Bronchial epithelial cell (primary cell): ENCODE measurements around the gene GAB4. TPM values are rescaled to one million over a fixed set of nuclear protein-coding genes. Genes with fewer than 3 reads are reported as not detected.

Experiments used
- DNase-seq: peaks from one replicate; pipeline ENCODE4 v3.0.0-alpha.2; 2010; ENCODE audit warnings: low read depth
- FAIRE-seq: peaks from 2 replicates; lab custom pipeline; 2011; peaks lifted over from hg19 to GRCh38; lab: Jason Lieb, UNC
- H3K27me3 ChIP-seq: 2 replicates; pipeline ENCODE4 v1.5.1; 2011; ENCODE audit warnings: low read length; ENCODE audit not compliant: control insufficient read depth, insufficient read depth
- H3K36me3 ChIP-seq: 2 replicates; pipeline ENCODE4 v1.5.1; 2011; ENCODE audit warnings: low read length; ENCODE audit not compliant: control insufficient read depth, insufficient read depth
- H3K4me3 ChIP-seq: 2 replicates; pipeline ENCODE4 v1.5.1; 2011; ENCODE audit warnings: mild to moderate bottlenecking, low read depth, low read length, control low read depth
- total RNA-seq: library from RNA; depleted of rRNA; stranded (reverse); fragments of >200 nt; gene quantifications from 2 replicates; pipeline ENCODE4 v1.2.1, GENCODE V29; 2014
- TF ChIP-seq, protein P1 (sequence below): IDR thresholded peaks from 2 replicates; pipeline ENCODE4 v1.5.1; 2011; ENCODE audit warnings: mild to moderate bottlenecking, moderate library complexity, low read length, control low read depth, inconsistent platforms; ENCODE audit not compliant: insufficient read depth, severe bottlenecking

The GAB4 gene
- total RNA-seq, 1 donor from 2014 or later: not detected

DNA sequence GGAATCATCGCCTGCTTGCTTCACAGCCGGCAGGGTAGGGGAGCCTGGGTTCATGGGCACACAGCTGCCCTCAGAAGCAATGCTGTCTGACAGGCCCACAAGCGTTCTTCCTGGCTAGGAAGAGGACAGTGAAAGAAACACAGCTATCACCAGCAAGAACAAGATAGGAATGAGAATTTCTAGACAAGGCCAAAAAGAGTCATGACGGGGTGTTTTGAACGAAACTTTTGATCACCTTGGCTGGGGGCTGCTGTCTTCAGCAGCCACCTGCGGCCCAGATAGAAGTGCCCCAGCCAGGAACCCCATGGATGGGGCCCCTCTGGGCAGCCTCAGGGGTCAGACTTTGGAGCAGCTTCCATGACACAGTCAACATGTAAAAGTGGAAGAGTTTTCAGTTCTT, 41.8 kb downstream of the GAB4 start:
- H3K36me3 ChIP-seq: no peaks in the 10 kb centered on the region
- TF ChIP-seq, protein P1, sequence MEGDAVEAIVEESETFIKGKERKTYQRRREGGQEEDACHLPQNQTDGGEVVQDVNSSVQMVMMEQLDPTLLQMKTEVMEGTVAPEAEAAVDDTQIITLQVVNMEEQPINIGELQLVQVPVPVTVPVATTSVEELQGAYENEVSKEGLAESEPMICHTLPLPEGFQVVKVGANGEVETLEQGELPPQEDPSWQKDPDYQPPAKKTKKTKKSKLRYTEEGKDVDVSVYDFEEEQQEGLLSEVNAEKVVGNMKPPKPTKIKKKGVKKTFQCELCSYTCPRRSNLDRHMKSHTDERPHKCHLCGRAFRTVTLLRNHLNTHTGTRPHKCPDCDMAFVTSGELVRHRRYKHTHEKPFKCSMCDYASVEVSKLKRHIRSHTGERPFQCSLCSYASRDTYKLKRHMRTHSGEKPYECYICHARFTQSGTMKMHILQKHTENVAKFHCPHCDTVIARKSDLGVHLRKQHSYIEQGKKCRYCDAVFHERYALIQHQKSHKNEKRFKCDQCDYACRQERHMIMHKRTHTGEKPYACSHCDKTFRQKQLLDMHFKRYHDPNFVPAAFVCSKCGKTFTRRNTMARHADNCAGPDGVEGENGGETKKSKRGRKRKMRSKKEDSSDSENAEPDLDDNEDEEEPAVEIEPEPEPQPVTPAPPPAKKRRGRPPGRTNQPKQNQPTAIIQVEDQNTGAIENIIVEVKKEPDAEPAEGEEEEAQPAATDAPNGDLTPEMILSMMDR: no peak
- DNase-seq (no peak), FAIRE-seq (no peak)
- no peaks in the 10 kb centered on the region for H3K27me3 ChIP-seq
- no peak overlapping the region for H3K4me3 ChIP-seq

GRCh38 chr22:16965560-16965959, 42.5 kb downstream of the GAB4 start:
- H3K4me3 ChIP-seq: no peak overlapping the region
- FAIRE-seq (no peak), DNase-seq (no peak)
- TF ChIP-seq, protein P1: no peak
- H3K36me3 ChIP-seq: no peaks in the 10 kb centered on the region
- no peaks in the 10 kb centered on the region for H3K27me3 ChIP-seq

DNA sequence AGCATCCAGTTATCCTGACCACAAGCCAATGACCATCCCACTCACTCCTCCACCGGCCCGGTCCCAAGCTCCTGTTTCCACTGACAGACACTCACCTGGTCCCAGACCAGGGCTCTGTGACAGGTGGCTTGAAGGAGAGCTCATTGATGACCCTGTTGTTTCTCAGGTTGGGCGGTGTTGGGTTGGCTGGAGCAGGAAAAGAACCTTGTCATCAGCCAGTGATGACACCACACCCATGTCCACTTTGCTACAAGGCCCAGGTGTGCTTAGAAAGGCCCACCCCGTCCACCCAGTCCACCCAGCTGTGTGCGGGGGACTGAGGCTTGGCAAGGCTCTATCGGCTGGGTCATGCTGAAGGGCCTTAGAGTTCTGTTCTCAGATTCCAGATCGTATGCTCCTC, 42.9 kb downstream of the GAB4 start:
- TF ChIP-seq, protein P1: no peak
- H3K4me3 ChIP-seq: no peak overlapping the region
- H3K27me3 ChIP-seq: no peaks in the 10 kb centered on the region
- FAIRE-seq (no peak), DNase-seq (no peak)
- H3K36me3 ChIP-seq: no peaks in the 10 kb centered on the region

GRCh38 chr22:16964366-16964765, 43.7 kb downstream of the GAB4 start:
- Histone ChIP-seq H3K4me3 (no peak overlapping the region), H3K36me3 (no peaks in the 10 kb centered on the region), H3K27me3 (no peaks in the 10 kb centered on the region)
- DNase-seq (no peak), FAIRE-seq (no peak)
- TF ChIP-seq, protein P1: no peak

DNA sequence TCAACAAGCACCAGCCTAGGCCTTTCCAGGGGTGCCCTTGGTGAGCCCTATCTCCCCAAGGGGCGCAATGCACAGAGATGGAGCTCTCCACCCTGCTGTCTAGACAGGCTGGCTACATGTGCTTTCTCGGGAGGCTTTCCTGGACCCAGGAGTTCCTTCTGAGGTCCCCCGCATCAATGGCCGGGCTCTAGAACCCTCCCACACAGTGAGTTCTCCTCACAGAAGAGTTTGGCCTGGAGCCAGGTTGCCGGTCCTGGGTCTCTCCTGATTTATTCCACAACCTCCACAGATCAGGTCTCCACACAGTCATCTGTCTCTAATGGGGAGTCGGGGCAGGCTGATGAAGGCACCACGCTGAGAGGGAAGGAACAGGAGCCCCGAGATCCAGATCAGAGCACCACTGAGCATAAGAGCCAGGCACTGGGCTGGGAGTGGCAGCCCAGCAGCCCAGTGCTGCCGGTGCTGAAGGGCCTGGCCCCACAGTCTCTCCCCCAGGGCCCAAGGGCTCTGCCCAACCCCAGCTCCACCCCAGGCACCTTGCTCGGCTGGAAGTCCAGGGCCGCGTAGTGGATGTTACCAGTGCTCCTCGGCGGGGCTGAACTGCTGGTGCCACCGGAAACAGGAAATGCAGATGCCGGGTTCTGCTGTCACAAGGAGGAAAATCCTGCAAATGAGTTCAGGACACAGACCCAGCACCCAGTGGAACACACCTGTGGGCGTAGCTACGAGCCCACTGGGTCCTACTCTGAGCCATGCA, 44.7 kb downstream of the GAB4 start:
- no peaks in the 10 kb centered on the region for H3K27me3 ChIP-seq
- FAIRE-seq (no peak), DNase-seq (no peak)
- no peak overlapping the region for H3K4me3 ChIP-seq
- TF ChIP-seq, protein P1: no peak
- no peaks in the 10 kb centered on the region for H3K36me3 ChIP-seq

DNA sequence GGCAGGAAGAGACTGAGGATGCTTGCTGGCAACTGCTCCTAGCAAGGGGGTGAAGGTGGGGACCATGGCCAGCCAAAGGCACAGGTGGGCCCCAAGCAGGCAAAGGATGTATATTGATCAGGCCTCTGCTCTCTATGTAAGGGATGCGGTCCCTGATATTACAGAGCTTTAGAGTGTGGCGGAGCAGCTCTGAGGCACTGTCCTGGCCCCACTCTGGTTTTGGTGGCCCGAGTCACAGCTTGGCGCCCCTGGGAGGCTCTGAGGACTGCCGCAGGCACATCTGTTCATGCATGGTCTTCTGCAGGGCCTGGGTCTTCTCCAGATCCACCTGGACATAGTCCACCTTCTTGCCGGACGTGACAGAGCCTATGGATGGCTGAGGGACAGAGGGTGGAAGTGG, 45.5 kb downstream of the GAB4 start:
- TF ChIP-seq, protein P1: no peak
- DNase-seq (no peak), FAIRE-seq (no peak)
- no peaks in the 10 kb centered on the region for H3K36me3 ChIP-seq
- H3K27me3 ChIP-seq: no peaks in the 10 kb centered on the region
- no peak overlapping the region for H3K4me3 ChIP-seq
